GM15510 (cell line): ENCODE results near the gene KRTAP10-4.
"Not testable (repeated sequence)": the region's sequence is repeated elsewhere in the genome, so short reads cannot be mapped to it uniquely, and the experiment has no call there.

Source experiments
- POLR2A ChIP-seq: IDR thresholded peaks from 3 replicates; pipeline ENCODE4 v1.6.1; 2011; ENCODE audit warnings: borderline replicate concordance; ENCODE audit not compliant: insufficient read length; ENCODE audit errors: extremely low read depth

KRTAP10-4 gene

GRCh38 chr21:44579056-44579832, 5.7 kb downstream of the KRTAP10-4 start:
- TF ChIP-seq POLR2A: no peak

GRCh38 chr21:44579833-44580144, 6.3 kb downstream of the KRTAP10-4 start:
- no peak for TF ChIP-seq POLR2A

- TF ChIP-seq POLR2A: not testable (repeated sequence)
Observed at GRCh38 chr21:44580231-44580821, 6.8 kb downstream of the KRTAP10-4 start, which contains the start of gene KRTAP10-5. Gene KRTAP10-5, minus strand, starts transcription at chr21:44580604. Its CDS starts 26 bp downstream, at chr21:44580578.

GRCh38 chr21:44581158-44581557, 7.6 kb downstream of the KRTAP10-4 start:
- no peak for TF ChIP-seq POLR2A

- no peak for TF ChIP-seq POLR2A
Observed at GRCh38 chr21:44582055-44582454, 8.5 kb downstream of the KRTAP10-4 start.

- no peak for TF ChIP-seq POLR2A
Observed at GRCh38 chr21:44583089-44583799, 9.7 kb downstream of the KRTAP10-4 start.

- no peak for TF ChIP-seq POLR2A
Observed at GRCh38 chr21:44583800-44584147, 10.2 kb downstream of the KRTAP10-4 start.

GRCh38 chr21:44585892-44586291, 12.4 kb downstream of the KRTAP10-4 start:
- TF ChIP-seq POLR2A: no peak

GRCh38 chr21:44589094-44589493, 15.6 kb downstream of the KRTAP10-4 start:
- TF ChIP-seq POLR2A: no peak

- no peak for TF ChIP-seq POLR2A
Observed at GRCh38 chr21:44589586-44590305, 16.2 kb downstream of the KRTAP10-4 start.

- TF ChIP-seq POLR2A: no peak
Observed at GRCh38 chr21:44590311-44590721, 16.8 kb downstream of the KRTAP10-4 start.

GRCh38 chr21:44592446-44593311, 19.1 kb downstream of the KRTAP10-4 start, which contains the start of gene KRTAP10-6:
Gene KRTAP10-6, minus strand, starts transcription at chr21:44592505. Its CDS starts 21 bp downstream, at chr21:44592484.
- no peak for TF ChIP-seq POLR2A

GRCh38 chr21:44593598-44594405, 20.3 kb downstream of the KRTAP10-4 start:
- no peak for TF ChIP-seq POLR2A
